ENCODE measurements around the gene SERPINA3. TPM values are rescaled to one million over a fixed set of nuclear protein-coding genes. Genes with fewer than 3 reads are reported as not detected.

Gene SERPINA3
- total RNA-seq, 1 experiment from 2014 or later = not detected

DNA sequence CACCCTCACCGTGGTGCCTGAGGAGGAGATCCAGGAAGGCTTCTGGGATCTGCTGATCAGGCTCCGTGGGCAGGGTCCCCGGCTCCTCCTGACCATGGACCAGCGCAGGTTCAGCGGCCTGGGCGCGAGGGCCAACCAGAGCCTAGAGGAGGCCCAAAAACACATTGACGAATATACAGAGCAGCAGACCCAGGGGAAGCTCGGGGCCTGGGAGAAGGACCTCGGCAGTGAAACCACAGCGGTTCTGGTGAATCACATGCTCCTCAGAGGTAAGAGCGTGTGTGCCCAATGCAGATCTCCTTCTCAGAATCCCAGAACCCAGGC, 29.4 kb downstream of the SERPINA3 start:
- no peak overlapping the region for H3K27ac ChIP-seq (ENCODE audit: low read length)
- no peaks in the 10 kb centered on the region for H3K4me1 ChIP-seq (ENCODE audit: insufficient read depth, low read length)
- no peak overlapping the region for H3K9ac ChIP-seq (ENCODE audit: low read length)
- TF ChIP-seq EZH2 (IDR thresholded peaks at IDR 0.05; ENCODE audit: low read length, unreplicated experiment) (no peak), EZH2phosphoT487 (IDR thresholded peaks at IDR 0.05; ENCODE audit: borderline replicate concordance, low read length) (no peak)
- TF ChIP-seq, protein P1, sequence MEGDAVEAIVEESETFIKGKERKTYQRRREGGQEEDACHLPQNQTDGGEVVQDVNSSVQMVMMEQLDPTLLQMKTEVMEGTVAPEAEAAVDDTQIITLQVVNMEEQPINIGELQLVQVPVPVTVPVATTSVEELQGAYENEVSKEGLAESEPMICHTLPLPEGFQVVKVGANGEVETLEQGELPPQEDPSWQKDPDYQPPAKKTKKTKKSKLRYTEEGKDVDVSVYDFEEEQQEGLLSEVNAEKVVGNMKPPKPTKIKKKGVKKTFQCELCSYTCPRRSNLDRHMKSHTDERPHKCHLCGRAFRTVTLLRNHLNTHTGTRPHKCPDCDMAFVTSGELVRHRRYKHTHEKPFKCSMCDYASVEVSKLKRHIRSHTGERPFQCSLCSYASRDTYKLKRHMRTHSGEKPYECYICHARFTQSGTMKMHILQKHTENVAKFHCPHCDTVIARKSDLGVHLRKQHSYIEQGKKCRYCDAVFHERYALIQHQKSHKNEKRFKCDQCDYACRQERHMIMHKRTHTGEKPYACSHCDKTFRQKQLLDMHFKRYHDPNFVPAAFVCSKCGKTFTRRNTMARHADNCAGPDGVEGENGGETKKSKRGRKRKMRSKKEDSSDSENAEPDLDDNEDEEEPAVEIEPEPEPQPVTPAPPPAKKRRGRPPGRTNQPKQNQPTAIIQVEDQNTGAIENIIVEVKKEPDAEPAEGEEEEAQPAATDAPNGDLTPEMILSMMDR (conservative IDR thresholded peaks at IDR 0.05; ENCODE audit: low read depth, low read length) = no peak
- DNase-seq (no peak), ATAC-seq (no peak)
- H3K9me3 ChIP-seq (ENCODE audit: low read length) = no peaks in the 10 kb centered on the region
- H3K27me3 ChIP-seq (ENCODE audit: low read length) = no peaks in the 10 kb centered on the region
- no peak overlapping the region for H3K4me2 ChIP-seq (ENCODE audit: low read length)
- CTCF ChIA-PET = no interaction called here
- POLR2A ChIA-PET (ENCODE audit: unreplicated experiment) = no interaction called here
- no peak overlapping the region for H2AFZ ChIP-seq (ENCODE audit: low read length)
- BruUV-seq (replicated peaks) = no TSS peak
- H4K20me1 ChIP-seq (ENCODE audit: low read length) = no peaks in the 10 kb centered on the region
- H3K79me2 ChIP-seq (ENCODE audit: low read length) = no peaks in the 10 kb centered on the region
- H3F3A ChIP-seq (ENCODE audit: low read length, unreplicated experiment) = no peaks in the 10 kb centered on the region
- H3K9me2 ChIP-seq (replicated peaks; ENCODE audit: low read length) = no peaks in the 10 kb centered on the region
- no peaks in the 10 kb centered on the region for H3K36me3 ChIP-seq (ENCODE audit: low read depth, low read length)
- intact Hi-C loops (cut with micrococcal nuclease) = no loop called here
- no peak overlapping the region for H3K4me3 ChIP-seq (ENCODE audit: low read length)

DNA sequence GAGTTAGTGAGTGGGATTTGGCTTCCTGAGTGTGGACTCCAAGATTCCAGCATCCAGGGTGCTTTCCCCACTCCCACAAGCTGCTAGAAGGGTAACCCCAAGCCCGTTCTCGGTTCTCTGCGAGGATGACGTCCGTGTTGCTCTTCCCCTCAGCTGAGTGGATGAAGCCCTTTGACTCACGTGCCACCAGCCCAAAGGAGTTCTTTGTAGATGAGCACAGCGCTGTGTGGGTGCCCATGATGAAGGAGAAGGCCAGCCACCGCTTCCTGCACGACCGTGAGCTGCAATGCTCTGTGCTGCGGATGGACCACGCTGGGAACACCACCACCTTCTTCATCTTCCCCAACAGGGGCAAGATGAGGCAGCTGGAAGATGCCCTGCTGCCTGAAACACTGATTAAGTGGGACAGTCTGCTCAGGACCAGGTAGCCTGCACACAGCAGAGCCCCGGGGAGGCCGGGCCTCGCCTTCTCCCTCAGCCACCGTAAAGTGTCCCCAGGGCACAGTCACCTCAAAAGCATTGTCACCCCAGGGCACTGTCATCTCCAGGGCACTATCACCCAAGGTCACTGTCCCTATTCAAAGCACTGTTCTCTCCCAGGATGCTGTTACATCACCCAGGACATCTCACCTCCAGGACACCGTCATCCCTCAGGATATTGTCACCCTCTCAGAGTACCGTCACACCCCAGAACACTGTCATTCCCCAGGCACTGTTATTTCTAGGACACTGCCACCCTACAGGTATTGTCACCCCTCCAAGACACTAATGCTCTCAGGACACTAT, 31.3 kb downstream of the SERPINA3 start:
- BruUV-seq (replicated peaks) = no TSS peak
- H3K36me3 ChIP-seq (ENCODE audit: low read depth, low read length) = no peaks in the 10 kb centered on the region
- DNase-seq (no peak), ATAC-seq (no peak)
- intact Hi-C loops (cut with micrococcal nuclease) = no loop called here
- H3K79me2 ChIP-seq (ENCODE audit: low read length) = no peaks in the 10 kb centered on the region
- H3K4me1 ChIP-seq (ENCODE audit: insufficient read depth, low read length) = no peaks in the 10 kb centered on the region
- no peak for TF ChIP-seq EZH2phosphoT487 (IDR thresholded peaks at IDR 0.05; ENCODE audit: borderline replicate concordance, low read length)
- no peak for TF ChIP-seq EZH2 (IDR thresholded peaks at IDR 0.05; ENCODE audit: low read length, unreplicated experiment)
- TF ChIP-seq, protein P1 (conservative IDR thresholded peaks at IDR 0.05; ENCODE audit: low read depth, low read length) = no peak
- no peaks in the 10 kb centered on the region for H3K9me3 ChIP-seq (ENCODE audit: low read length)
- H3K4me3 ChIP-seq (ENCODE audit: low read length) = no peak overlapping the region
- no peak overlapping the region for H3K9ac ChIP-seq (ENCODE audit: low read length)
- no peaks in the 10 kb centered on the region for H4K20me1 ChIP-seq (ENCODE audit: low read length)
- H3K4me2 ChIP-seq (ENCODE audit: low read length) = no peak overlapping the region
- no peaks in the 10 kb centered on the region for H3K27me3 ChIP-seq (ENCODE audit: low read length)
- CTCF ChIA-PET = no interaction called here
- H3K9me2 ChIP-seq (replicated peaks; ENCODE audit: low read length) = no peaks in the 10 kb centered on the region
- H3F3A ChIP-seq (ENCODE audit: low read length, unreplicated experiment) = no peaks in the 10 kb centered on the region
- POLR2A ChIA-PET (ENCODE audit: unreplicated experiment) = no interaction called here
- H3K27ac ChIP-seq (ENCODE audit: low read length) = no peak overlapping the region
- H2AFZ ChIP-seq (ENCODE audit: low read length) = no peak overlapping the region

GRCh38 chr14:94644102-94644535, 31.9 kb downstream of the SERPINA3 start:
- no peaks in the 10 kb centered on the region for H3K4me1 ChIP-seq (ENCODE audit: insufficient read depth, low read length)
- H3K4me2 ChIP-seq (ENCODE audit: low read length) = no peak overlapping the region
- ChIA-PET CTCF (no interaction called here), POLR2A (ENCODE audit: unreplicated experiment) (no interaction called here)
- intact Hi-C loops (cut with micrococcal nuclease) = no loop called here
- no peak overlapping the region for H3K4me3 ChIP-seq (ENCODE audit: low read length)
- H3K9ac ChIP-seq (ENCODE audit: low read length) = no peak overlapping the region
- no peak overlapping the region for H2AFZ ChIP-seq (ENCODE audit: low read length)
- no peak for ATAC-seq
- TF ChIP-seq EZH2phosphoT487 (IDR thresholded peaks at IDR 0.05; ENCODE audit: borderline replicate concordance, low read length) (no peak), EZH2 (IDR thresholded peaks at IDR 0.05; ENCODE audit: low read length, unreplicated experiment) (no peak)
- TF ChIP-seq, protein P1 (conservative IDR thresholded peaks at IDR 0.05; ENCODE audit: low read depth, low read length) = no peak
- DNase-seq = no peak
- no peak overlapping the region for H3K27ac ChIP-seq (ENCODE audit: low read length)
- H3K79me2 ChIP-seq (ENCODE audit: low read length) = no peaks in the 10 kb centered on the region
- no TSS peak for BruUV-seq (replicated peaks)
- no peaks in the 10 kb centered on the region for H3K9me2 ChIP-seq (replicated peaks; ENCODE audit: low read length)
- no peaks in the 10 kb centered on the region for H3K36me3 ChIP-seq (ENCODE audit: low read depth, low read length)
- no peaks in the 10 kb centered on the region for H4K20me1 ChIP-seq (ENCODE audit: low read length)
- H3K27me3 ChIP-seq (ENCODE audit: low read length) = no peaks in the 10 kb centered on the region
- no peaks in the 10 kb centered on the region for H3F3A ChIP-seq (ENCODE audit: low read length, unreplicated experiment)
- H3K9me3 ChIP-seq (ENCODE audit: low read length) = no peaks in the 10 kb centered on the region
